A673 (cell line): ENCODE data around the gene MGME1. TPM values are rescaled to one million over a fixed set of nuclear protein-coding genes. Genes with fewer than 3 reads are reported as not detected.

Source experiments
- BruUV-seq: library from RNA; stranded (reverse); fragments of 400-500 nt; replicated peaks from 2 replicates; lab custom pipeline; 2021; lab: Mats Ljungman, UMichigan
- CTCF ChIA-PET: fragments of 300-600 bp; sonication (Branson Sonifier 250); formaldehyde crosslinking; loops from one replicate; lab custom pipeline; 2022; ENCODE audit warnings: antibody characterized with exemption; lab: Charles Lee
- POLR2A ChIA-PET: fragments of 300-600 bp; sonication (Branson Sonifier 250); formaldehyde crosslinking; loops from one replicate; lab custom pipeline; 2022; ENCODE audit warnings: antibody characterized with exemption; ENCODE audit not compliant: low non-redundant PET; lab: Charles Lee
- DNase-seq: peaks from one replicate; pipeline ENCODE4 v3.0.0-alpha.2; 2015; ENCODE audit warnings: low spot score
- H3K27ac ChIP-seq: fragments of 200-600 bp; sonication (generic); 2 replicates; pipeline ENCODE4 v1.5.1; 2016; ENCODE audit warnings: mixed run types, low read depth, mild to moderate bottlenecking, mixed read lengths, antibody characterized with exemption, low read length; ENCODE audit not compliant: poor library complexity, severe bottlenecking
- H3K27me3 ChIP-seq: fragments of 200-600 bp; sonication (generic); replicated peaks from 2 replicates; pipeline ENCODE4 v1.6.1; 2017; ENCODE audit warnings: mixed run types, low read depth, mild to moderate bottlenecking, mixed read lengths, antibody characterized with exemption, low read length; ENCODE audit not compliant: insufficient read depth, poor library complexity
- H3K36me3 ChIP-seq: fragments of 200-600 bp; sonication (generic); 2 replicates; pipeline ENCODE4 v1.6.1; 2016; ENCODE audit warnings: mixed run types, mild to moderate bottlenecking, mixed read lengths, antibody characterized with exemption, low read length; ENCODE audit not compliant: insufficient read depth, poor library complexity, severe bottlenecking
- H3K4me1 ChIP-seq: fragments of 200-600 bp; sonication (generic); 2 replicates; pipeline ENCODE4 v1.6.1; 2017; ENCODE audit warnings: mixed run types, mild to moderate bottlenecking, mixed read lengths, antibody characterized with exemption, low read length; ENCODE audit not compliant: insufficient read depth, poor library complexity, severe bottlenecking
- H3K4me3 ChIP-seq: fragments of 200-600 bp; sonication (generic); 2 replicates; pipeline ENCODE4 v1.5.1; 2016; ENCODE audit warnings: low read depth, mixed run types, mild to moderate bottlenecking, mixed read lengths, low read length; ENCODE audit not compliant: poor library complexity, severe bottlenecking
- H3K9me3 ChIP-seq: fragments of 200-600 bp; sonication (generic); 2 replicates; pipeline ENCODE4 v1.6.1; 2016; ENCODE audit warnings: mixed run types, low read depth, mild to moderate bottlenecking, mixed read lengths, antibody characterized with exemption, low read length; ENCODE audit not compliant: poor library complexity, severe bottlenecking
- CTCF ChIP-seq: fragments of 300-800, 200-600 bp; sonication (generic); conservative IDR thresholded peaks from 2 replicates; pipeline ENCODE4 v1.5.1; 2017; ENCODE audit warnings: low read depth, mild to moderate bottlenecking, antibody characterized with exemption, low read length, moderate library complexity, mixed read lengths
- EZH2 ChIP-seq: fragments of 200-600 bp; sonication (generic); IDR thresholded peaks from 2 replicates; pipeline ENCODE4 v1.6.1; 2017; ENCODE audit warnings: borderline replicate concordance, low read depth, mild to moderate bottlenecking, mixed read lengths, antibody characterized with exemption, low read length; ENCODE audit not compliant: poor library complexity, severe bottlenecking
- intact Hi-C: fragments of 100-400 bp; cut with micrococcal nuclease; formaldehyde crosslinking; loops from one replicate; pipeline ENCODE4 v1.10.0; 2022; ENCODE audit not compliant: unreplicated experiment
- total RNA-seq: library from RNA; stranded (reverse); gene quantifications from 2 replicates; pipeline ENCODE4 v1.2.3, GENCODE V29; 2021

Gene MGME1
- total RNA-seq, 1 experiment from 2014 or later: 41.4 TPM

- intact Hi-C loops: loop anchor here (10.0 kb wide), 1 partner anchor 433 kb away; the partner anchor contains the start of gene BFSP1
- H3K4me3 ChIP-seq: peak overlapping the region; percentile 75
- H3K36me3 ChIP-seq: peaks cover 31% of the 10 kb centered on the region
- TF ChIP-seq CTCF (no peak), EZH2 (no peak)
- no peak for DNase-seq
- CTCF ChIA-PET: no interaction called here
- peak overlapping the region; percentile 99 for H3K27ac ChIP-seq
- TSS peak; percentile 40 for BruUV-seq
- H3K27me3 ChIP-seq: no peaks in the 10 kb centered on the region
- POLR2A ChIA-PET: interaction anchor here (0.7 kb wide), 1 partner anchor 124 kb away, joined by 5 read pairs; no protein-coding TSS in a partner anchor
- H3K9me3 ChIP-seq: no peaks in the 10 kb centered on the region
- H3K4me1 ChIP-seq: peaks cover 39% of the 10 kb centered on the region
Measured at GRCh38 chr20:17967521-17968365, 1.1 kb upstream of the MGME1 start.

DNA sequence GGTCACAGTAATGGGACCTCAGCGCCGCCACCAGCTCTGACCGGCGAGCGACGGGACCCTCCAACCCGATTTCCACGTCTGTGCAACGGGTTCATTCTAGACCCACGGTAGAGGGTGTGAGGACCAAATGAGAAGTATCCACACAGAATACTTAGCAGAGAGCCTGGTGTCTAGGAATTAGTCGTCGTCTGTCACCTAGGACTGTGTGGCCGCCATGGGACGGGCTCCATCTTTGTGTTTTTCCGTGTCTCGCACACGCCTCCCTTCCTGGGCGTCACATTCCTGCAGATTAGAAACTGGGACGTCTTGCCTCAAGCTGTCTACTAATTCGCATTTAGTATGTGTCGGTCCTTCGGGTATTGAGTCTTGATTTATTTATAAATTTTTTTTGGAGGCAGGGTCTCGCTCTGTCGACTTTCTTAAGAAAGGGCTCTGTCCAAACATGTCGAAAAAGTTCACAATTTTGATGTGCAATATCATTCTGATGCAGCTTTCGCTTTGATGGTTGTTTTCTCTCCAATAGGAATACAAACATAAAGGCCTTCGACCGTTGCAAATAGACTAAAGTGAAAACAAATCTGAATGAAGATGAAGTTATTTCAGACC lies 563 bp downstream of the MGME1 start:
- BruUV-seq: no TSS peak
- ChIA-PET CTCF (no interaction called here), POLR2A (interaction anchor here (0.6 kb wide), 1 partner anchor 289 kb away, joined by 3 read pairs; no protein-coding TSS in a partner anchor)
- no peak for TF ChIP-seq CTCF
- TF ChIP-seq EZH2: no peak
- peak; percentile 68 for DNase-seq
- H3K36me3 ChIP-seq: peaks cover 17% of the 10 kb centered on the region
- H3K27ac ChIP-seq: peak overlapping the region; percentile 99
- intact Hi-C loops: loop anchor here (10.0 kb wide), 1 partner anchor 435 kb away; the partner anchor contains the start of gene BFSP1
- no peaks in the 10 kb centered on the region for H3K27me3 ChIP-seq
- H3K4me3 ChIP-seq: peak overlapping the region; percentile 75
- H3K4me1 ChIP-seq: peaks cover 39% of the 10 kb centered on the region
- H3K9me3 ChIP-seq: no peaks in the 10 kb centered on the region

GRCh38 chr20:17969884-17970409 lies 1.1 kb downstream of the MGME1 start:
- Histone ChIP-seq H3K9me3 (no peaks in the 10 kb centered on the region), H3K36me3 (peaks cover 12% of the 10 kb centered on the region), H3K27ac (peak overlapping the region; percentile 99), H3K4me3 (peak overlapping the region; percentile 75), H3K27me3 (no peaks in the 10 kb centered on the region), H3K4me1 (peaks cover 34% of the 10 kb centered on the region)
- POLR2A ChIA-PET: no interaction called here
- intact Hi-C loops: loop anchor here (10.0 kb wide), 1 partner anchor 435 kb away; the partner anchor contains the start of gene BFSP1
- DNase-seq: no peak
- TF ChIP-seq CTCF (no peak), EZH2 (no peak)
- TSS peak; percentile 53 for BruUV-seq
- CTCF ChIA-PET: no interaction called here
